Fibroblast of pulmonary artery (primary cell): ENCODE data around the gene WDR27.

Source experiments
- DNase-seq: peaks from one replicate; pipeline ENCODE4 v3.0.0-alpha.2; 2010; ENCODE audit warnings: low read depth
- H3K4me3 ChIP-seq: replicated peaks from 2 replicates; pipeline ENCODE4 v1.5.1; 2011; ENCODE audit warnings: low read depth, mild to moderate bottlenecking, control low read depth, low read length, moderate library complexity
- TF ChIP-seq, protein P1 (sequence below): IDR thresholded peaks from 2 replicates; pipeline ENCODE4 v1.5.1; 2011; ENCODE audit warnings: mild to moderate bottlenecking, control low read depth, low read length, inconsistent platforms; ENCODE audit errors: missing control alignments

The WDR27 gene

DNA sequence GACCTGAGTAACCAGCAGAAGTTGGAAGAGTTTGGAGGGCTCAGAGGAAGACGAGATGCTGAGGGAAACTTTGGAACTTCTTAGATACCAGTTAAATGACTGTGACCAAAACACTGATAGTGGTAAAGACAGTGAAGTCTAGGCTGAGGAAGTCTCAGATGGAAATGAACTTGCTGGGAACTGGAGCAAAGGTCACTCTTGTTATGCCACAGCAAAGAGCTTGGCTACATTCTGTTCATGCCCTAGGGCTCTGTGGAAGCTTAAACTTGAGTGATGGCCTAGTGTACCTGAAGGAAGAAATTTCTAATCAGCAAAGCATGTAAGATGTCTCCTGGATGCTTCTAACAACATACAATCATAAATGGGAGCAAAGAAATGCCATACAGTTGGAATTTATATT, 24.7 kb downstream of the WDR27 start:
- no peak for DNase-seq
- H3K4me3 ChIP-seq = no peak overlapping the region
- TF ChIP-seq, protein P1, sequence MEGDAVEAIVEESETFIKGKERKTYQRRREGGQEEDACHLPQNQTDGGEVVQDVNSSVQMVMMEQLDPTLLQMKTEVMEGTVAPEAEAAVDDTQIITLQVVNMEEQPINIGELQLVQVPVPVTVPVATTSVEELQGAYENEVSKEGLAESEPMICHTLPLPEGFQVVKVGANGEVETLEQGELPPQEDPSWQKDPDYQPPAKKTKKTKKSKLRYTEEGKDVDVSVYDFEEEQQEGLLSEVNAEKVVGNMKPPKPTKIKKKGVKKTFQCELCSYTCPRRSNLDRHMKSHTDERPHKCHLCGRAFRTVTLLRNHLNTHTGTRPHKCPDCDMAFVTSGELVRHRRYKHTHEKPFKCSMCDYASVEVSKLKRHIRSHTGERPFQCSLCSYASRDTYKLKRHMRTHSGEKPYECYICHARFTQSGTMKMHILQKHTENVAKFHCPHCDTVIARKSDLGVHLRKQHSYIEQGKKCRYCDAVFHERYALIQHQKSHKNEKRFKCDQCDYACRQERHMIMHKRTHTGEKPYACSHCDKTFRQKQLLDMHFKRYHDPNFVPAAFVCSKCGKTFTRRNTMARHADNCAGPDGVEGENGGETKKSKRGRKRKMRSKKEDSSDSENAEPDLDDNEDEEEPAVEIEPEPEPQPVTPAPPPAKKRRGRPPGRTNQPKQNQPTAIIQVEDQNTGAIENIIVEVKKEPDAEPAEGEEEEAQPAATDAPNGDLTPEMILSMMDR = no peak

DNA sequence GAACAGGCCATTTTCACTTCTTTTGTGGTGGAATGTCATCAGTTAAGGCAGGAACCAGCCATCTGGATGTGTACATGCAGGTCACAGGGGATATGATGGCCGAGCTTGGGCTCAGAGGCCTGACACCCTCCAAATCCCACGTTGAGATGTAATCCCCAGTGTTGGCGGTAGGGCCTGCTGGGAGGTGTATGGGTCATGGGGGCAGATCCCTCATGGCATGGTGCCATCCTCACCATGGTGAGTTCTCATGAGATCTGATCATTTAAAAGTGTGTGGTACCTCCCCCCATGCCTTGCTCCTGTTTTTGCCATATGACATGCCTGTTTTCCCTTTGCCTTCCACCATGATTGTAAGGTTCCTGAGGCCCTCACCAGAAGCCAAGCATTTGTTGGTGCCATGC, 26.8 kb downstream of the WDR27 start:
- no peak for DNase-seq
- no peak overlapping the region for H3K4me3 ChIP-seq
- TF ChIP-seq, protein P1 = no peak

DNA sequence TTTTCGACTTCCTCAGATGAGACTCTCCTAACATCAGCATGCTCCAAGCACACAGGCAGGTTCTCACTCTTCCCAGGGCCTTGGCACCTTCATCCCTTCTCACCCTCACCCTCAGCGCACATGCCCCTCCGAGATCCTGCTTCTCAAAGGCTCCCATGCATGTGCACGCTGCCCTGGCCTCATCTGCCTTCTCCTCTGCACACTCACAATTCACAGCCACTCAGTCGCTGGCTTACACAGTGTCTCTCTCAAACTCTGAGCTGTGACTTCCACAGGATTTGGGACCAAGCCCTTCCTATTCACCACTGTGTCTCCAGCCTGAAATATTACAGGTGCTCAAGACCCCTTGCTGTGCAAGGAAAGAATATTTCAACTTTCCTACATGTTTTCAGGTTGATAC, 30.3 kb downstream of the WDR27 start:
- no peak overlapping the region for H3K4me3 ChIP-seq
- TF ChIP-seq, protein P1 = no peak
- no peak for DNase-seq

DNA sequence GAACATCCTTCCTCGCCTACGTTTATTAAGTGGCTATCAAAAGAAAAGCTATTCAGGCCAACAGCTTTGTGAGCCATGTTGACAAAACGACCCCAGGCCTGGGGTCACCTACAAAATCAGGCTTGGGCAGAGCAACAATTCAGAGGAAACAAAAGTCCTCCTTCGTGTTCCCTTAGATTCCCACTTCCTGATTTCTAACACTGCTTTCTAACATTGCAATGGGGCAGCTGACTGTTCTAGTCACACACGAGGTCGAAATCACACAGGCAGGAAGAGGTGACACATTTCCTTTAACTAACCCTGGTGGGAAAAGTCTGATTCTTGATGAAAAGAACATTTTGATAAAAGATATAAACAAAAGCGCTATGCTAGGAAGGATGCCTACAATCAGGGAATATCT, 31.9 kb downstream of the WDR27 start:
- TF ChIP-seq, protein P1 = no peak
- peak; percentile 87 for DNase-seq
- no peak overlapping the region for H3K4me3 ChIP-seq

DNA sequence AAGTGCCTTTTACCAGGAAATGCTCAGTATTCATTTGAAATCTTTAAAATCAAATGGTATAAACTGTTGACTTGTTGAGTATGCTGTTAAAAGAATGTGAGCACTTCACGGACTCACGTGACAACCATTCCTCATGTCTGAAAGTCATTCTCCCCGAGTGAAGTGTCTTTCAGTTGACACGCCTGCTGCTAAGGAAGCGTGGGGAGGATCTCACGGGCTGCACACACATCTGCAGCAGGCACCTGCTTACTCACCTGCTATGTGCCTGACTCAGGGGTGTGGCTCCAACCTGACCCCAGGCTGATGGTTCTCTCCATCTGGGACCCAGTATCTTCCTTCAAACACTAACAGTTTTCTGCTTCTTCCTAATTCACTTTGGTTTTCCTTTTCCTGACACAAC, 32.7 kb downstream of the WDR27 start:
- TF ChIP-seq, protein P1 = no peak
- peak; percentile 20 for DNase-seq

DNA sequence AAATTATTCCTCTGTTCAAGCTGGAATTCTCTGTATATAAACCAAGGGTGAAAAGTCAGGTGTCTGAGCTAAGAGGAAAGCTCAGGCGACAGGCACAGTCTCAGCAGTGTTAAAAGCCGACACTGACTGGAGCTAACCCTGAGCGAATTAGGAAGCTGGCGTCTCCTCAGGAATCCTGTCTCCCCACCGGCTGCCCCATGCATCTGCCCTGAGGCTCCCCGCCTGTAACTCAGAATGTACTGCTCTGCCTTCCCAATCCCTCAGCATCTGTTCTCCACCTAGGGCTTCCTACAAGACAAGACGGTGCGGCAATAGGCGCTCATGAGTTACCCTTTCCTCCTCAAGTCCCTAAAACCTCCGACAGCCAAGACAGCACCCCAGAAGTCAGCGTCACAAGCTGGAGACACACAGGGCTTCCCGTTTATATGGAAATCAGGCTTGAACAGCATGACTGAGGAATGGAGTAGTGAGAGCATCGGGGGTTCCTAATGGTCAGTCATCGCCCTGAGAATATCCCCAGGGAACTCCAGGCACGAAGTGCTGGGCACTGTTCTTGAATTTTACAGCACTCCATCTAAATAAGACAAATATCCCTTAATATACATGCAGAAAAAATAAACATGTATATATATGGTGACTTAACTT, 33.5 kb downstream of the WDR27 start:
- no peak overlapping the region for H3K4me3 ChIP-seq
- TF ChIP-seq, protein P1 = no peak
- DNase-seq = no peak

More for the DNA sequence above, 32.7 kb downstream of the WDR27 start:
- no peak overlapping the region for H3K4me3 ChIP-seq

DNA sequence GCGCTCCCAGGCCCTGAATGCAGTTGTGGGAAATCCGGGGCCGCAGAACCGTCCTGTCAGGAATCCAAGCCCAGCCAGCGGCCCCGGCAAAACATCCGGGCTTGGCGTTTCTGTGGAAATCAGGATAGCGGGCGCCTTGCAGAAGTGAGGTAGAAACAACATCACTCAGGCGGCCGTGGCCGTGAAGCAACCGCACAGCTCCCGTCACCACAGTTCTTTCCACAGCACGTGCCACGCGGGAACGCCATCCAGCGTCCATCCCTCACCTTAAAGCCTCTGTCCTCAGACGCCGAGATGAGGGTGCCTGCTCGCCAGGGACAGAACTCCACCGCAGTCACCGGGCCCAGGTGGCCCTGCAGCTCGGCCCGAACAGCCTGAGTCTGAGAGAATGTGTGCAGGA, 34.1 kb downstream of the WDR27 start:
- TF ChIP-seq, protein P1 = no peak
- no peak for DNase-seq
- H3K4me3 ChIP-seq = no peak overlapping the region
